HepG2 (cell line): ENCODE data around the gene NUP133. TPM values are rescaled to one million over a fixed set of nuclear protein-coding genes. Genes with fewer than 3 reads are reported as not detected.

Experiments used
- FOXA3 ChIP-seq: IDR thresholded peaks from 2 replicates; pipeline ENCODE4 v1.6.1; 2016; ENCODE audit warnings: missing genetic modification reagents, missing compliant biosample characterization
- GRHL1 ChIP-seq: sonication (generic); formaldehyde crosslinking; conservative IDR thresholded peaks from 2 replicates; pipeline ENCODE4 v1.8.0; 2022; ENCODE audit warnings: missing genetic modification reagents
- HDAC6 ChIP-seq: fragments of 200-600 bp; sonication (generic); IDR thresholded peaks from 2 replicates; pipeline ENCODE4 v1.7.0; 2017; ENCODE audit warnings: mild to moderate bottlenecking, antibody characterized with exemption, low read length, low read depth
- IKZF1 ChIP-seq: fragments of 450-650 bp; IDR thresholded peaks from 2 replicates; pipeline ENCODE4 v1.7.1; 2016
- KDM6A ChIP-seq: IDR thresholded peaks from 2 replicates; pipeline ENCODE4 v1.6.1; 2016; ENCODE audit warnings: low read depth
- KLF15 ChIP-seq: sonication (generic); formaldehyde crosslinking; IDR thresholded peaks from 2 replicates; pipeline ENCODE4 v1.8.1; 2023; ENCODE audit warnings: borderline replicate concordance, mild to moderate bottlenecking, inconsistent platforms, missing genetic modification reagents, mixed read lengths
- KLF9 ChIP-seq: IDR thresholded peaks from 2 replicates; pipeline ENCODE4 v1.6.1; 2016; ENCODE audit warnings: low read depth
- NFE2L1 ChIP-seq: sonication (generic); formaldehyde crosslinking; IDR thresholded peaks from 2 replicates; pipeline ENCODE4 v1.4.0; 2020; ENCODE audit warnings: missing genetic modification reagents, mild to moderate bottlenecking, borderline replicate concordance
- ONECUT2 ChIP-seq: sonication (generic); formaldehyde crosslinking; IDR thresholded peaks from 2 replicates; pipeline ENCODE4 v1.4.0; 2020; ENCODE audit warnings: missing genetic modification reagents
- PAF1 ChIP-seq: IDR thresholded peaks from 2 replicates; pipeline ENCODE4 v1.6.1; 2016; ENCODE audit warnings: missing genetic modification reagents, missing compliant biosample characterization
- RBM39 ChIP-seq: fragments of 200-400 bp; formaldehyde crosslinking; IDR thresholded peaks from one replicate; pipeline ENCODE4 v1.6.1; 2018; ENCODE audit warnings: antibody characterized with exemption, mild to moderate bottlenecking, low read depth, low read length; ENCODE audit not compliant: poor library complexity, severe bottlenecking
- RFX1 ChIP-seq: fragments of 450-650 bp; IDR thresholded peaks from 2 replicates; pipeline ENCODE4 v1.6.1; 2017
- SP140L ChIP-seq: sonication (generic); formaldehyde crosslinking; IDR thresholded peaks from 2 replicates; pipeline ENCODE4 v1.4.0; 2020; ENCODE audit warnings: missing genetic modification reagents, borderline replicate concordance
- TCF7L2 ChIP-seq: IDR thresholded peaks from 2 replicates; pipeline ENCODE4 v1.6.1; 2011; ENCODE audit warnings: mild to moderate bottlenecking, low read depth, low read length, moderate library complexity
- XBP1 ChIP-seq: sonication (generic); formaldehyde crosslinking; IDR thresholded peaks from 2 replicates; pipeline ENCODE4 v1.5.0; 2020; ENCODE audit warnings: missing genetic modification reagents
- ZBTB43 ChIP-seq: sonication (generic); formaldehyde crosslinking; conservative IDR thresholded peaks from 2 replicates; pipeline ENCODE4 v1.4.0; 2020; ENCODE audit warnings: missing genetic modification reagents
- ZNF343 ChIP-seq: sonication (generic); formaldehyde crosslinking; IDR thresholded peaks from 2 replicates; pipeline ENCODE4 v1.4.0; 2020; ENCODE audit warnings: mild to moderate bottlenecking, missing genetic modification reagents
- ZNF484 ChIP-seq: sonication (generic); formaldehyde crosslinking; IDR thresholded peaks from 2 replicates; pipeline ENCODE4 v1.5.1; 2020; ENCODE audit warnings: mild to moderate bottlenecking, low read depth, missing genetic modification reagents, borderline replicate concordance
- ZNF597 ChIP-seq: sonication (generic); formaldehyde crosslinking; IDR thresholded peaks from 2 replicates; pipeline ENCODE4 v1.5.0; 2020; ENCODE audit warnings: missing genetic modification reagents
- ZNF652 ChIP-seq: IDR thresholded peaks from 2 replicates; pipeline ENCODE4 v1.6.1; 2016; ENCODE audit warnings: low read depth, borderline replicate concordance
- ZNF790 ChIP-seq: sonication (generic); formaldehyde crosslinking; IDR thresholded peaks from 2 replicates; pipeline ENCODE4 v1.8.0; 2022; ENCODE audit warnings: missing genetic modification reagents, mild to moderate bottlenecking, borderline replicate concordance
- polyA plus RNA-seq, 8 experiments: library from polyadenylated mRNA; depleted of rRNA in 3 of 8; stranded (reverse) in 7 of 8; unstranded in 1 of 8; fragments of >200 nt; fragmentation: Illumina TruSeq in 4 of 8; extraction: Trizol in 4 of 8; gene quantifications; 2 replicates each; pipeline versions ENCODE4 v1.2.1 to v1.2.3, GENCODE V29; 2011 to 2016; ENCODE audit warnings: low read depth in 4 of 8, missing spikeins in 1 of 8, mixed read lengths in 1 of 8; ENCODE audit not compliant: insufficient read depth in 1 of 8
- total RNA-seq, 5 experiments: library from RNA; depleted of rRNA; stranded (reverse); fragments of >200 nt; fragmentation: Illumina TruSeq; extraction: Trizol; gene quantifications; 2 replicates each; pipeline ENCODE4 v1.2.3, GENCODE V29; 2016; ENCODE audit warnings: low read depth in 1 of 5
- TF ChIP-seq, protein P1 (sequence below): sonication (generic); formaldehyde crosslinking; IDR thresholded peaks from 2 replicates; pipeline ENCODE4 v1.8.0; 2023; ENCODE audit warnings: mild to moderate bottlenecking, missing genetic modification reagents
- TF ChIP-seq, protein P2 (sequence below): sonication (generic); formaldehyde crosslinking; IDR thresholded peaks from 2 replicates; pipeline ENCODE4 v1.8.0; 2022; ENCODE audit warnings: missing genetic modification reagents, mild to moderate bottlenecking, borderline replicate concordance
- TF ChIP-seq, protein P3 (sequence below): IDR thresholded peaks from 2 replicates; pipeline ENCODE4 v1.6.1; 2016; ENCODE audit warnings: missing genetic modification reagents, missing compliant biosample characterization

NUP133 gene
- total and polyA plus RNA-seq, 2 of the 13 experiments (the other 11 are each of a cell fraction or from before 2014, with no cell fraction given): 17.7 to 45.6 TPM

GRCh38 chr1:229507951-229508822 lies at the start of gene NUP133 (continued):
- peak; percentile 39 for TF ChIP-seq ZBTB43 (CRISPR knock-in tag)
- peak; percentile 83; the same call in 1 of the 2 replicates for TF ChIP-seq ZNF790
- TF ChIP-seq KDM6A: no peak
- TF ChIP-seq ZNF343: peak; percentile 58; the same call in 1 of the 2 replicates
- no peak for TF ChIP-seq GRHL1 (CRISPR knock-in tag)
- TF ChIP-seq, protein P1, sequence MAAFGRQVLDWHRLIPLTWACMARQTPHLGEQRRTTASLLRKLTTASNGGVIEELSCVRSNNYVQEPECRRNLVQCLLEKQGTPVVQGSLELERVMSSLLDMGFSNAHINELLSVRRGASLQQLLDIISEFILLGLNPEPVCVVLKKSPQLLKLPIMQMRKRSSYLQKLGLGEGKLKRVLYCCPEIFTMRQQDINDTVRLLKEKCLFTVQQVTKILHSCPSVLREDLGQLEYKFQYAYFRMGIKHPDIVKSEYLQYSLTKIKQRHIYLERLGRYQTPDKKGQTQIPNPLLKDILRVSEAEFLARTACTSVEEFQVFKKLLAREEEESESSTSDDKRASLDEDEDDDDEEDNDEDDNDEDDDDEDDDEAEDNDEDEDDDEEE (CRISPR knock-in tag): peak; percentile 71; the same call in 1 of the 2 replicates
- TF ChIP-seq ZNF597 (CRISPR knock-in tag): no peak
- TF ChIP-seq ONECUT2 (CRISPR knock-in tag): no peak
- no peak for TF ChIP-seq NFE2L1
- no peak for TF ChIP-seq TCF7L2
- no peak for TF ChIP-seq ZNF484 (CRISPR knock-in tag)
- TF ChIP-seq XBP1 (CRISPR knock-in tag): 0 out of 2 replicates have a peak, but pooled peaks have one; percentile 49
- TF ChIP-seq KLF15 (CRISPR knock-in tag): peak; percentile 65; the same call in 1 of the 2 replicates
- no peak for TF ChIP-seq IKZF1
- peak; percentile 77 for TF ChIP-seq RBM39
- TF ChIP-seq KLF9 (CRISPR knock-in tag): no peak
- TF ChIP-seq SP140L: no peak
- no peak for TF ChIP-seq RFX1
- TF ChIP-seq, protein P2, sequence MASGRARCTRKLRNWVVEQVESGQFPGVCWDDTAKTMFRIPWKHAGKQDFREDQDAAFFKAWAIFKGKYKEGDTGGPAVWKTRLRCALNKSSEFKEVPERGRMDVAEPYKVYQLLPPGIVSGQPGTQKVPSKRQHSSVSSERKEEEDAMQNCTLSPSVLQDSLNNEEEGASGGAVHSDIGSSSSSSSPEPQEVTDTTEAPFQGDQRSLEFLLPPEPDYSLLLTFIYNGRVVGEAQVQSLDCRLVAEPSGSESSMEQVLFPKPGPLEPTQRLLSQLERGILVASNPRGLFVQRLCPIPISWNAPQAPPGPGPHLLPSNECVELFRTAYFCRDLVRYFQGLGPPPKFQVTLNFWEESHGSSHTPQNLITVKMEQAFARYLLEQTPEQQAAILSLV (CRISPR knock-in tag): peak; percentile 66; the same call in 1 of the 2 replicates
- no peak for TF ChIP-seq ZNF652 (CRISPR knock-in tag)
- TF ChIP-seq FOXA3 (CRISPR knock-in tag): peak; percentile 62
- TF ChIP-seq, protein P3, sequence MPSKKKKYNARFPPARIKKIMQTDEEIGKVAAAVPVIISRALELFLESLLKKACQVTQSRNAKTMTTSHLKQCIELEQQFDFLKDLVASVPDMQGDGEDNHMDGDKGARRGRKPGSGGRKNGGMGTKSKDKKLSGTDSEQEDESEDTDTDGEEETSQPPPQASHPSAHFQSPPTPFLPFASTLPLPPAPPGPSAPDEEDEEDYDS: peak; percentile 97
- no peak for TF ChIP-seq HDAC6
- TF ChIP-seq PAF1: no peak
